Measurements from ENCODE around the gene CCDC71. TPM values are rescaled to one million over a fixed set of nuclear protein-coding genes. Genes with fewer than 3 reads are reported as not detected.

CCDC71 gene
- total and polyA plus RNA-seq, 2 of the 13 experiments (the other 11 are each of a cell fraction or from before 2014, with no cell fraction given) = 9.7 to 14.3 TPM

DNA sequence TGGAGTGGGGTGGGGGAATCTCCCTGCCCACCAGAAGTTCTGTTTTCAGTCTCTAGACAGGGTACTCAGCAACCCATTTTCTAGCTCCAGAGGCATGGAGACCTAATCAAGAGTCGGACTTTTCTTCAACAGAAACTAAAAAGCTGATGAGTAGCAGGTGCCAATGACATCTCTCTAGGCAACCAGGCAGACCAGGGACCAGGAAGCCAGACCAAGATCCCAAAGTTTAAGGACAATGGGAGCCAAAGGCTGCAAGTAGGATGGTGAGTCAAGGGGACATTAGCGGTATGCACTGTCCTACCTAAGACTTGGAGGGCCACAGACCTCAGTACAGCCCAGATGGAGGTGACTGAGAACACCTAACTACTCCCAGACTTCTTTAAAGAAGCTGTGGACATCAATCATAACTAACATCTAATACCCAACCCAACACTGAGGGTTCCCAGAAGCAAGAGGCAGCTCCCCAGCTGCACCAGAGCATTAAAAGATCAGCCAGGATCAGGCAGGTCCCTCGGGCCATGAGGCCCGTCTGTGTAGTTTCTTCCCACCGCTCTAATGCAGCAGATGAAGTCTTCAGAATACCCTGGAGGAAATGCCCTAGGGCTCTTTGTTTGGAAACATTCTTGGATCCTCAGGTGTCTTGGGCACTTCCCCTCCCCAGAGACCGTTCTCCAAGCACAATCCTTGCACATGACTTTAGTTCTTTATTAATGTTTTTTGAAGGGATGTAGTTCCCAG, 979 bp downstream of the CCDC71 start:
- Histone ChIP-seq H2AFZ (ENCODE audit: low read length) (no peak overlapping the region), H3K4me3 (replicated peaks in 1 of 3; ENCODE audit: insufficient read depth in 1 of 3, low read depth in 2 of 3, low read length in 3 of 3) (peak overlapping the region; percentile 87 to 90 (median 88)), H4K20me1 (ENCODE audit: insufficient read depth, low read length) (no peaks in the 10 kb centered on the region), H3K27me3 (ENCODE audit: control insufficient read depth in 1 of 2, insufficient read depth in 2 of 2, low read length in 2 of 2) (no peaks in the 10 kb centered on the region; a peak in 1 of 5 replicates), H3K4me2 (ENCODE audit: low read depth, low read length) (peak overlapping the region; percentile 78), H3K27ac (ENCODE audit: extremely low read length, insufficient read depth, low read length) (peak overlapping the region; percentile 67), H3K79me2 (ENCODE audit: insufficient read depth, low read length) (peaks cover 16% of the 10 kb centered on the region), H3K4me1 (ENCODE audit: insufficient read depth, low read length) (peaks cover 40% of the 10 kb centered on the region), H3K9me3 (ENCODE audit: low read length) (no peaks in the 10 kb centered on the region), H3K36me3 (replicated peaks in 1 of 2; ENCODE audit: control insufficient read depth in 1 of 2, insufficient read depth in 2 of 2, low read length in 2 of 2) (peaks cover 5 to 20% of the 10 kb centered on the region in 2 experiments; a peak in 4 of 5 replicates), H3K9ac (ENCODE audit: insufficient read depth, low read depth, low read length) (peak overlapping the region; percentile 86)
- CTCF ChIA-PET (ENCODE audit: low intra/inter-chr PET ratio, low total read pairs) = no interaction called here
- 59% methylated on average over 3 of the region's 6 CpGs for WGBS (ENCODE audit: low lambda C conversion rate)
- in situ Hi-C loops (cut with HindIII; ENCODE audit: extremely low pct_ligation_motif_present, low pct_unique_long_range_greater_than_20kb) = loop anchor here (25.0 kb wide), 1 partner anchor 272 kb away; the partner anchor contains the start of gene NICN1
- TSS peak; percentile 58 for BruUV-seq (replicated peaks)
- no peak for DNase-seq (ENCODE audit: low spot score)
- intact Hi-C loops (cut with micrococcal nuclease; ENCODE audit: unreplicated experiment) = no loop called here
- no peak for ATAC-seq
- POLR2A ChIA-PET = interaction anchor here (0.5 to 2.0 kb wide), 5 partner anchors 8 to 136 kb away, joined by 3 to 7 read pairs (median 4); partner anchors contain the start of genes IMPDH2 and QRICH1
- peak; percentile 39 for FAIRE-seq
- TF ChIP-seq, protein P1, sequence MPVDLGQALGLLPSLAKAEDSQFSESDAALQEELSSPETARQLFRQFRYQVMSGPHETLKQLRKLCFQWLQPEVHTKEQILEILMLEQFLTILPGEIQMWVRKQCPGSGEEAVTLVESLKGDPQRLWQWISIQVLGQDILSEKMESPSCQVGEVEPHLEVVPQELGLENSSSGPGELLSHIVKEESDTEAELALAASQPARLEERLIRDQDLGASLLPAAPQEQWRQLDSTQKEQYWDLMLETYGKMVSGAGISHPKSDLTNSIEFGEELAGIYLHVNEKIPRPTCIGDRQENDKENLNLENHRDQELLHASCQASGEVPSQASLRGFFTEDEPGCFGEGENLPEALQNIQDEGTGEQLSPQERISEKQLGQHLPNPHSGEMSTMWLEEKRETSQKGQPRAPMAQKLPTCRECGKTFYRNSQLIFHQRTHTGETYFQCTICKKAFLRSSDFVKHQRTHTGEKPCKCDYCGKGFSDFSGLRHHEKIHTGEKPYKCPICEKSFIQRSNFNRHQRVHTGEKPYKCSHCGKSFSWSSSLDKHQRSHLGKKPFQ (CRISPR knock-in tag; IDR thresholded peaks at IDR 0.05; ENCODE audit: insufficient replicate concordance) = no peak
- TF ChIP-seq ZNF607 (CRISPR knock-in tag; IDR thresholded peaks at IDR 0.05; ENCODE audit: borderline replicate concordance) = 0 out of 2 replicates have a peak, but pooled peaks have one; percentile 23
- TF ChIP-seq, protein P2, sequence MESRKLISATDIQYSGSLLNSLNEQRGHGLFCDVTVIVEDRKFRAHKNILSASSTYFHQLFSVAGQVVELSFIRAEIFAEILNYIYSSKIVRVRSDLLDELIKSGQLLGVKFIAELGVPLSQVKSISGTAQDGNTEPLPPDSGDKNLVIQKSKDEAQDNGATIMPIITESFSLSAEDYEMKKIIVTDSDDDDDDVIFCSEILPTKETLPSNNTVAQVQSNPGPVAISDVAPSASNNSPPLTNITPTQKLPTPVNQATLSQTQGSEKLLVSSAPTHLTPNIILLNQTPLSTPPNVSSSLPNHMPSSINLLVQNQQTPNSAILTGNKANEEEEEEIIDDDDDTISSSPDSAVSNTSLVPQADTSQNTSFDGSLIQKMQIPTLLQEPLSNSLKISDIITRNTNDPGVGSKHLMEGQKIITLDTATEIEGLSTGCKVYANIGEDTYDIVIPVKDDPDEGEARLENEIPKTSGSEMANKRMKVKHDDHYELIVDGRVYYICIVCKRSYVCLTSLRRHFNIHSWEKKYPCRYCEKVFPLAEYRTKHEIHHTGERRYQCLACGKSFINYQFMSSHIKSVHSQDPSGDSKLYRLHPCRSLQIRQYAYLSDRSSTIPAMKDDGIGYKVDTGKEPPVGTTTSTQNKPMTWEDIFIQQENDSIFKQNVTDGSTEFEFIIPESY (CRISPR knock-in tag; IDR thresholded peaks at IDR 0.05) = 0 out of 2 replicates have a peak, but pooled peaks have one; percentile 30
- TF ChIP-seq BORCS8-MEF2B (CRISPR knock-in tag; IDR thresholded peaks at IDR 0.05) = no peak
- TF ChIP-seq ATF7 (IDR thresholded peaks at IDR 0.05) = no peak
- no peak for TF ChIP-seq ATF7 (CRISPR knock-in tag; IDR thresholded peaks at IDR 0.05)
- TF ChIP-seq NAIF1 (CRISPR knock-in tag; IDR thresholded peaks at IDR 0.05; ENCODE audit: borderline replicate concordance) = no peak
- 0 out of 2 replicates have a peak, but pooled peaks have one; percentile 7 for TF ChIP-seq ZNF605 (CRISPR knock-in tag; IDR thresholded peaks at IDR 0.05)
- TF ChIP-seq, protein P3, sequence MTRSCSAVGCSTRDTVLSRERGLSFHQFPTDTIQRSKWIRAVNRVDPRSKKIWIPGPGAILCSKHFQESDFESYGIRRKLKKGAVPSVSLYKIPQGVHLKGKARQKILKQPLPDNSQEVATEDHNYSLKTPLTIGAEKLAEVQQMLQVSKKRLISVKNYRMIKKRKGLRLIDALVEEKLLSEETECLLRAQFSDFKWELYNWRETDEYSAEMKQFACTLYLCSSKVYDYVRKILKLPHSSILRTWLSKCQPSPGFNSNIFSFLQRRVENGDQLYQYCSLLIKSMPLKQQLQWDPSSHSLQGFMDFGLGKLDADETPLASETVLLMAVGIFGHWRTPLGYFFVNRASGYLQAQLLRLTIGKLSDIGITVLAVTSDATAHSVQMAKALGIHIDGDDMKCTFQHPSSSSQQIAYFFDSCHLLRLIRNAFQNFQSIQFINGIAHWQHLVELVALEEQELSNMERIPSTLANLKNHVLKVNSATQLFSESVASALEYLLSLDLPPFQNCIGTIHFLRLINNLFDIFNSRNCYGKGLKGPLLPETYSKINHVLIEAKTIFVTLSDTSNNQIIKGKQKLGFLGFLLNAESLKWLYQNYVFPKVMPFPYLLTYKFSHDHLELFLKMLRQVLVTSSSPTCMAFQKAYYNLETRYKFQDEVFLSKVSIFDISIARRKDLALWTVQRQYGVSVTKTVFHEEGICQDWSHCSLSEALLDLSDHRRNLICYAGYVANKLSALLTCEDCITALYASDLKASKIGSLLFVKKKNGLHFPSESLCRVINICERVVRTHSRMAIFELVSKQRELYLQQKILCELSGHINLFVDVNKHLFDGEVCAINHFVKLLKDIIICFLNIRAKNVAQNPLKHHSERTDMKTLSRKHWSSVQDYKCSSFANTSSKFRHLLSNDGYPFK (CRISPR knock-in tag; IDR thresholded peaks at IDR 0.05; ENCODE audit: borderline replicate concordance) = 0 out of 2 replicates have a peak, but pooled peaks have one; percentile 5
- TF ChIP-seq, protein P4, sequence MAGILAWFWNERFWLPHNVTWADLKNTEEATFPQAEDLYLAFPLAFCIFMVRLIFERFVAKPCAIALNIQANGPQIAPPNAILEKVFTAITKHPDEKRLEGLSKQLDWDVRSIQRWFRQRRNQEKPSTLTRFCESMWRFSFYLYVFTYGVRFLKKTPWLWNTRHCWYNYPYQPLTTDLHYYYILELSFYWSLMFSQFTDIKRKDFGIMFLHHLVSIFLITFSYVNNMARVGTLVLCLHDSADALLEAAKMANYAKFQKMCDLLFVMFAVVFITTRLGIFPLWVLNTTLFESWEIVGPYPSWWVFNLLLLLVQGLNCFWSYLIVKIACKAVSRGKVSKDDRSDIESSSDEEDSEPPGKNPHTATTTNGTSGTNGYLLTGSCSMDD (CRISPR knock-in tag; IDR thresholded peaks at IDR 0.05) = no peak
- TF ChIP-seq ZSCAN21 (CRISPR knock-in tag; IDR thresholded peaks at IDR 0.05; ENCODE audit: borderline replicate concordance) = no peak
- 0 out of 2 replicates have a peak, but pooled peaks have one; percentile 32 for TF ChIP-seq NFATC3 (CRISPR knock-in tag; IDR thresholded peaks at IDR 0.05)
- TF ChIP-seq, protein P5, sequence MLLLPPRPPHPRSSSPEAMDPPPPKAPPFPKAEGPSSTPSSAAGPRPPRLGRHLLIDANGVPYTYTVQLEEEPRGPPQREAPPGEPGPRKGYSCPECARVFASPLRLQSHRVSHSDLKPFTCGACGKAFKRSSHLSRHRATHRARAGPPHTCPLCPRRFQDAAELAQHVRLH (CRISPR knock-in tag; IDR thresholded peaks at IDR 0.05; ENCODE audit: borderline replicate concordance, low read depth) = 0 out of 2 replicates have a peak, but pooled peaks have one; percentile 32
- 0 out of 2 replicates have a peak, but pooled peaks have one; percentile 2 for TF ChIP-seq TAF1 (CRISPR knock-in tag; IDR thresholded peaks at IDR 0.05)
- TF ChIP-seq ZNF572 (CRISPR knock-in tag; IDR thresholded peaks at IDR 0.05) = 0 out of 2 replicates have a peak, but pooled peaks have one; percentile 56

All from HepG2 (cell line).